HepG2 (cell line): ENCODE results near the gene TMEM134. TPM values are rescaled to one million over a fixed set of nuclear protein-coding genes. Genes with fewer than 3 reads are reported as not detected.

Experiments
- ATAC-seq: fragments of 200-7000 bp; cut with Tn5 transposase; 3 replicates; pipeline ENCODE4 v1.9.1; 2020; ENCODE audit warnings: mild to moderate bottlenecking, moderate library complexity
- BruUV-seq: library from RNA; stranded (reverse); fragments of 400-500 nt; replicated peaks from 2 replicates; lab custom pipeline; 2021; lab: Mats Ljungman, UMichigan
- CTCF ChIA-PET: fragments of 300-600 bp; formaldehyde crosslinking; extraction: SDS; loops from one replicate; lab custom pipeline; 2021; ENCODE audit warnings: low total read pairs, inconsistent platforms, low intra/inter-chr PET ratio; lab: Yijun Ruan, JAX
- POLR2A ChIA-PET: fragments of 350-600 bp; sonication (Branson Sonifier 250); formaldehyde crosslinking; loops from one replicate; lab custom pipeline; 2020; ENCODE audit warnings: antibody characterized with exemption, inconsistent platforms; lab: Yijun Ruan, JAX
- DNase-seq: peaks from one replicate; pipeline ENCODE4 v3.0.0-alpha.2; 2015; ENCODE audit warnings: low spot score
- FAIRE-seq: peaks from 3 replicates; lab custom pipeline; 2011; peaks lifted over from hg19 to GRCh38; lab: Jason Lieb, UNC
- H2AFZ ChIP-seq: one replicate; pipeline ENCODE4 v1.6.1; 2011; ENCODE audit warnings: low read length, inconsistent platforms
- H3K27ac ChIP-seq: fragments of 300-600 bp; 3 replicates; pipeline ENCODE4 v1.8.0; 2011; ENCODE audit warnings: mixed run types, mild to moderate bottlenecking, mixed read lengths, low read length, inconsistent platforms; ENCODE audit not compliant: insufficient read depth; ENCODE audit errors: extremely low read length
- H3K27me3 ChIP-seq, 2 experiments: fragments of 200-600 bp in 1 of 2; 2 replicates in 1 of 2; 3 replicates in 1 of 2; pipeline versions ENCODE4 v1.6.0 to v1.8.0; 2011; ENCODE audit warnings: low read length in 2 of 2, mild to moderate bottlenecking in 2 of 2, moderate library complexity in 2 of 2, inconsistent platforms in 1 of 2; ENCODE audit not compliant: insufficient read depth in 2 of 2, control insufficient read depth in 1 of 2
- H3K36me3 ChIP-seq, 2 experiments: fragments of 200-600 bp in 1 of 2; replicated peaks in 1 of 2; 2 replicates in 1 of 2; 3 replicates in 1 of 2; pipeline versions ENCODE4 v1.5.1 to v1.8.0; 2011; ENCODE audit warnings: low read length in 2 of 2, inconsistent platforms in 1 of 2; ENCODE audit not compliant: insufficient read depth in 2 of 2, control insufficient read depth in 1 of 2
- H3K4me1 ChIP-seq: 2 replicates; pipeline ENCODE4 v1.5.1; 2012; ENCODE audit warnings: low read length, inconsistent platforms; ENCODE audit not compliant: insufficient read depth
- H3K4me2 ChIP-seq: 2 replicates; pipeline ENCODE4 v1.6.0; 2011; ENCODE audit warnings: low read depth, low read length, inconsistent platforms
- H3K4me3 ChIP-seq, 3 experiments: fragments of 200-600 bp in 1 of 3; sonication (generic), shearing (Covaris generic) in 1 of 3; replicated peaks in 1 of 3; 2 replicates each; pipeline ENCODE4 v1.5.1; 2011 to 2016; ENCODE audit warnings: low read length in 3 of 3, inconsistent platforms in 2 of 3, low read depth in 2 of 3, mild to moderate bottlenecking in 2 of 3, control low read depth in 1 of 3, mixed read lengths in 1 of 3; ENCODE audit not compliant: insufficient read depth in 1 of 3
- H3K79me2 ChIP-seq: one replicate; pipeline ENCODE4 v1.6.1; 2011; ENCODE audit warnings: low read length, inconsistent platforms; ENCODE audit not compliant: insufficient read depth
- H3K9ac ChIP-seq: 2 replicates; pipeline ENCODE4 v1.6.0; 2011; ENCODE audit warnings: mild to moderate bottlenecking, low read depth, low read length, inconsistent platforms; ENCODE audit not compliant: insufficient read depth
- H3K9me3 ChIP-seq: 2 replicates; pipeline ENCODE4 v1.5.1; 2012; ENCODE audit warnings: mild to moderate bottlenecking, low read length
- H4K20me1 ChIP-seq: 2 replicates; pipeline ENCODE4 v1.6.0; 2011; ENCODE audit warnings: inconsistent platforms, mild to moderate bottlenecking, low read length, moderate library complexity; ENCODE audit not compliant: insufficient read depth
- DRAP1 ChIP-seq: IDR thresholded peaks from 2 replicates; pipeline ENCODE4 v1.6.1; 2016; ENCODE audit warnings: missing genetic modification reagents, missing compliant biosample characterization
- NFYB ChIP-seq: sonication (generic); formaldehyde crosslinking; IDR thresholded peaks from 2 replicates; pipeline ENCODE4 v1.4.0; 2020; ENCODE audit warnings: missing genetic modification reagents
- POGZ ChIP-seq: sonication (generic); formaldehyde crosslinking; IDR thresholded peaks from 2 replicates; pipeline ENCODE4 v1.4.0; 2020; ENCODE audit warnings: mild to moderate bottlenecking, missing genetic modification reagents
- POLR2AphosphoS5 ChIP-seq: IDR thresholded peaks from 2 replicates; pipeline ENCODE4 v1.6.1; 2012; ENCODE audit warnings: low read depth, low read length
- RFX1 ChIP-seq: fragments of 450-650 bp; IDR thresholded peaks from 2 replicates; pipeline ENCODE4 v1.6.1; 2017
- RFX3 ChIP-seq: IDR thresholded peaks from 2 replicates; pipeline ENCODE4 v1.6.1; 2016; ENCODE audit warnings: missing biosample characterization, missing genetic modification reagents
- ZNF75D ChIP-seq: sonication (generic); formaldehyde crosslinking; IDR thresholded peaks from 2 replicates; pipeline ENCODE4 v1.8.1; 2023; ENCODE audit warnings: missing genetic modification reagents, mild to moderate bottlenecking, borderline replicate concordance
- WGBS: methylation state at CpG from one replicate; pipeline ENCODE4 v1.1.6; 2017; ENCODE audit warnings: low lambda C conversion rate; 5-methylcytosine and 5-hydroxymethylcytosine counted together
- in situ Hi-C: cut with HindIII; loops from 2 replicates; pipeline ENCODE4 v1.10.0; 2017; ENCODE audit warnings: low pct_unique_long_range_greater_than_20kb; ENCODE audit not compliant: extremely low pct_ligation_motif_present
- intact Hi-C: fragments of 100-400 bp; cut with micrococcal nuclease; formaldehyde crosslinking; loops from one replicate; pipeline ENCODE4 v1.10.0; 2022; ENCODE audit not compliant: unreplicated experiment
- polyA plus RNA-seq, 8 experiments: library from polyadenylated mRNA; depleted of rRNA in 3 of 8; stranded (reverse) in 7 of 8; unstranded in 1 of 8; fragments of >200 nt; fragmentation: Illumina TruSeq in 4 of 8; extraction: Trizol in 4 of 8; gene quantifications; 2 replicates each; pipeline versions ENCODE4 v1.2.1 to v1.2.3, GENCODE V29; 2011 to 2016; ENCODE audit warnings: low read depth in 4 of 8, missing spikeins in 1 of 8, mixed read lengths in 1 of 8; ENCODE audit not compliant: insufficient read depth in 1 of 8
- total RNA-seq, 5 experiments: library from RNA; depleted of rRNA; stranded (reverse); fragments of >200 nt; fragmentation: Illumina TruSeq; extraction: Trizol; gene quantifications; 2 replicates each; pipeline ENCODE4 v1.2.3, GENCODE V29; 2016; ENCODE audit warnings: low read depth in 1 of 5
- TF ChIP-seq, protein P1 (sequence below): sonication (generic); formaldehyde crosslinking; conservative IDR thresholded peaks from 2 replicates; pipeline ENCODE4 v1.4.0; 2020; ENCODE audit warnings: missing genetic modification reagents

TMEM134 gene
- total and polyA plus RNA-seq, 2 of the 13 experiments (the other 11 are each of a cell fraction or from before 2014, with no cell fraction given) = 6.9 to 26.9 TPM

GRCh38 chr11:67476692-67477091 lies 7.6 kb upstream of the TMEM134 start (continued):
- TF ChIP-seq, protein P1, sequence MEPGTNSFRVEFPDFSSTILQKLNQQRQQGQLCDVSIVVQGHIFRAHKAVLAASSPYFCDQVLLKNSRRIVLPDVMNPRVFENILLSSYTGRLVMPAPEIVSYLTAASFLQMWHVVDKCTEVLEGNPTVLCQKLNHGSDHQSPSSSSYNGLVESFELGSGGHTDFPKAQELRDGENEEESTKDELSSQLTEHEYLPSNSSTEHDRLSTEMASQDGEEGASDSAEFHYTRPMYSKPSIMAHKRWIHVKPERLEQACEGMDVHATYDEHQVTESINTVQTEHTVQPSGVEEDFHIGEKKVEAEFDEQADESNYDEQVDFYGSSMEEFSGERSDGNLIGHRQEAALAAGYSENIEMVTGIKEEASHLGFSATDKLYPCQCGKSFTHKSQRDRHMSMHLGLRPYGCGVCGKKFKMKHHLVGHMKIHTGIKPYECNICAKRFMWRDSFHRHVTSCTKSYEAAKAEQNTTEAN (CRISPR knock-in tag) = peak; percentile 17; the same call in 1 of the 2 replicates
- TF ChIP-seq POLR2AphosphoS5 (peak; percentile 43; the same call in 1 of the 2 replicates), POGZ (CRISPR knock-in tag) (peak; percentile 66), NFYB (CRISPR knock-in tag) (peak; percentile 70), DRAP1 (peak; percentile 88)

DNA sequence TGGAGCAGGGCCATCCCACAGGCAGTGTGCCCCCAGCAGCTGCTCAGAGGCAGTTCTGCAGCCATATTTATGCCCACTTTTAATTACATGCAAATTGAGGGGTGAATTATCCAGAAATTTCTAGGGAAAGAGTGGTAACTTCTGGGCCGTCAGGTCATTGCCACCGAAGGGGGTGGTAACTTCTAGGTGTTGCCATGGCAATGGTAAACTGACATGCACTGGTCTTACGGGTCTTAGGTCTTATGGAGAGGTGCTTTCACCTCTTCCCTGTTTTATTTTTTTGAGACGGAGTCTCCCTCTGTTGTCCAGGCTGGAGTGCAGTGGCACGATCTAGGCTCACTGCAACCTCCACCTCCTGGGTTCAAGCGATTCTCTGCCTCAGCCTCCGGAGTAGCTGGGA lies 3.8 kb upstream of the TMEM134 start:
- CTCF ChIA-PET = no interaction called here
- H3K27me3 ChIP-seq = no peaks in the 10 kb centered on the region
- ATAC-seq = no peak
- no peaks in the 10 kb centered on the region for H3K9me3 ChIP-seq
- H3K36me3 ChIP-seq = no peaks in the 10 kb centered on the region
- DNase-seq = no peak
- no peaks in the 10 kb centered on the region for H3K79me2 ChIP-seq
- BruUV-seq = no TSS peak
- intact Hi-C loops = no loop called here
- no peak overlapping the region for H3K9ac ChIP-seq
- TF ChIP-seq ZNF75D (CRISPR knock-in tag) (no peak), RFX1 (peak; percentile 62), RFX3 (CRISPR knock-in tag) (peak; percentile 83)
- no peak overlapping the region for H3K4me3 ChIP-seq
- POLR2A ChIA-PET = no interaction called here
- H3K4me1 ChIP-seq = peaks cover 65% of the 10 kb centered on the region
- H3K4me2 ChIP-seq = peak overlapping the region; percentile 33; the same call in 1 of the 2 replicates
- no peaks in the 10 kb centered on the region for H4K20me1 ChIP-seq
- H2AFZ ChIP-seq = no peak overlapping the region
- H3K27ac ChIP-seq = no peak overlapping the region
- in situ Hi-C loops = no loop called here
- 26% methylated on average over 7 of the region's 7 CpGs for WGBS
- FAIRE-seq = no peak
